Mesendoderm (in vitro differentiated cells): ENCODE data around the gene CXCL1.

Source experiments
- DNase-seq: peaks from one replicate; pipeline ENCODE4 v3.0.0; 2013
- H2AK5ac ChIP-seq: 2 replicates; pipeline ENCODE4 v1.6.1; 2013; ENCODE audit warnings: low read length, inconsistent platforms
- H2BK120ac ChIP-seq: 2 replicates; pipeline ENCODE4 v1.6.1; 2013; ENCODE audit warnings: low read depth, mild to moderate bottlenecking, low read length, moderate library complexity, mixed read lengths
- H2BK15ac ChIP-seq: replicated peaks from 2 replicates; pipeline ENCODE4 v1.6.1; 2013; ENCODE audit warnings: low read depth, mild to moderate bottlenecking, moderate library complexity
- H2BK5ac ChIP-seq: 2 replicates; pipeline ENCODE4 v1.6.1; 2013; ENCODE audit warnings: low read length, inconsistent platforms
- H3K18ac ChIP-seq: 2 replicates; pipeline ENCODE4 v1.6.1; 2013; ENCODE audit warnings: mild to moderate bottlenecking, low read length, mixed read lengths
- H3K23ac ChIP-seq: one replicate; pipeline ENCODE4 v1.6.1; 2013; ENCODE audit warnings: low read length
- H3K27ac ChIP-seq: 2 replicates; pipeline ENCODE4 v1.5.1; 2013; ENCODE audit warnings: low read depth, mild to moderate bottlenecking, inconsistent platforms, low read length, moderate library complexity
- H3K27me3 ChIP-seq: 2 replicates; pipeline ENCODE4 v1.6.1; 2013; ENCODE audit warnings: low read length, control low read depth, mild to moderate bottlenecking, inconsistent platforms; ENCODE audit not compliant: insufficient read depth, poor library complexity
- H3K36me3 ChIP-seq: 2 replicates; pipeline ENCODE4 v1.6.1; 2013; ENCODE audit warnings: low read length, inconsistent platforms; ENCODE audit not compliant: control insufficient read depth, insufficient read depth
- H3K4ac ChIP-seq: one replicate; pipeline ENCODE4 v1.6.1; 2013; ENCODE audit warnings: low read depth, mild to moderate bottlenecking, low read length, moderate library complexity
- H3K4me1 ChIP-seq: 2 replicates; pipeline ENCODE4 v1.6.1; 2013; ENCODE audit warnings: low read depth, low read length, inconsistent platforms; ENCODE audit not compliant: control insufficient read depth
- H3K4me2 ChIP-seq: 2 replicates; pipeline ENCODE4 v1.6.1; 2013; ENCODE audit warnings: low read length
- H3K4me3 ChIP-seq: 2 replicates; pipeline ENCODE4 v1.5.1; 2013; ENCODE audit warnings: mild to moderate bottlenecking, low read length
- H3K56ac ChIP-seq: one replicate; pipeline ENCODE4 v1.6.1; 2013; ENCODE audit warnings: low read length
- H3K79me1 ChIP-seq: 2 replicates; pipeline ENCODE4 v1.6.1; 2013; ENCODE audit warnings: low read length, inconsistent platforms
- H3K79me2 ChIP-seq: 2 replicates; pipeline ENCODE4 v1.6.1; 2013; ENCODE audit warnings: mild to moderate bottlenecking, low read length; ENCODE audit not compliant: control insufficient read depth, insufficient read depth
- H3K9ac ChIP-seq: 2 replicates; pipeline ENCODE4 v1.6.1; 2013; ENCODE audit warnings: low read length, inconsistent platforms
- H4K5ac ChIP-seq: one replicate; pipeline ENCODE4 v1.6.1; 2013; ENCODE audit warnings: low read length
- H4K8ac ChIP-seq: one replicate; pipeline ENCODE4 v1.6.1; 2013; ENCODE audit warnings: low read depth, mild to moderate bottlenecking, control low read depth, low read length, moderate library complexity
- WGBS: extraction: QIAGEN DNeasy Blood & Tissue Kit; methylation state at CpG from one replicate; pipeline ENCODE4 v1.1.7; 2013; ENCODE audit warnings: low lambda C conversion rate, missing lambda C conversion rate; ENCODE audit not compliant: insufficient coverage; ENCODE audit errors: extremely low coverage; 5-methylcytosine and 5-hydroxymethylcytosine counted together

The CXCL1 gene

GRCh38 chr4:73860917-73861316, 8.3 kb upstream of the CXCL1 start:
- Histone ChIP-seq H2AK5ac (no peak overlapping the region), H3K56ac (no peak overlapping the region), H3K4me3 (no peak overlapping the region), H3K23ac (no peak overlapping the region), H3K36me3 (no peaks in the 10 kb centered on the region), H3K18ac (no peak overlapping the region), H2BK5ac (no peak overlapping the region), H3K27me3 (no peaks in the 10 kb centered on the region), H3K27ac (no peak overlapping the region), H4K5ac (no peak overlapping the region), H3K79me2 (no peaks in the 10 kb centered on the region), H3K79me1 (no peaks in the 10 kb centered on the region), H4K8ac (no peak overlapping the region), H3K4ac (no peak overlapping the region), H2BK120ac (no peak overlapping the region), H3K9ac (no peak overlapping the region), H2BK15ac (no peak overlapping the region), H3K4me1 (no peaks in the 10 kb centered on the region), H3K4me2 (no peak overlapping the region)
- no peak for DNase-seq
- no CpG with 5 or more reads among the region's 3 CpGs for WGBS

GRCh38 chr4:73862322-73862721, 6.9 kb upstream of the CXCL1 start:
- no peak overlapping the region for H2AK5ac ChIP-seq
- H2BK15ac ChIP-seq = no peak overlapping the region
- DNase-seq = no peak
- no peak overlapping the region for H3K4ac ChIP-seq
- no peak overlapping the region for H3K23ac ChIP-seq
- no peak overlapping the region for H3K4me2 ChIP-seq
- no peak overlapping the region for H3K18ac ChIP-seq
- H4K5ac ChIP-seq = no peak overlapping the region
- no peaks in the 10 kb centered on the region for H3K27me3 ChIP-seq
- H2BK120ac ChIP-seq = no peak overlapping the region
- H3K79me2 ChIP-seq = no peaks in the 10 kb centered on the region
- H3K27ac ChIP-seq = no peak overlapping the region
- no peaks in the 10 kb centered on the region for H3K4me1 ChIP-seq
- WGBS = no CpG with 5 or more reads among the region's 1 CpG
- H3K36me3 ChIP-seq = no peaks in the 10 kb centered on the region
- no peaks in the 10 kb centered on the region for H3K79me1 ChIP-seq
- H4K8ac ChIP-seq = no peak overlapping the region
- no peak overlapping the region for H3K9ac ChIP-seq
- no peak overlapping the region for H3K4me3 ChIP-seq
- H3K56ac ChIP-seq = no peak overlapping the region
- no peak overlapping the region for H2BK5ac ChIP-seq

GRCh38 chr4:73864365-73864764, 4.8 kb upstream of the CXCL1 start:
- no peak overlapping the region for H3K27ac ChIP-seq
- H3K23ac ChIP-seq = no peak overlapping the region
- no peak overlapping the region for H3K18ac ChIP-seq
- no peak overlapping the region for H2BK120ac ChIP-seq
- no peaks in the 10 kb centered on the region for H3K4me1 ChIP-seq
- no peaks in the 10 kb centered on the region for H3K27me3 ChIP-seq
- no peak overlapping the region for H3K56ac ChIP-seq
- H2BK15ac ChIP-seq = no peak overlapping the region
- peak; percentile 59 for DNase-seq
- no CpG with 5 or more reads among the region's 2 CpGs for WGBS
- H3K4me2 ChIP-seq = no peak overlapping the region
- H3K9ac ChIP-seq = no peak overlapping the region
- no peak overlapping the region for H3K4me3 ChIP-seq
- no peak overlapping the region for H2BK5ac ChIP-seq
- no peaks in the 10 kb centered on the region for H3K36me3 ChIP-seq
- H4K8ac ChIP-seq = no peak overlapping the region
- no peaks in the 10 kb centered on the region for H3K79me1 ChIP-seq
- H3K4ac ChIP-seq = no peak overlapping the region
- no peak overlapping the region for H4K5ac ChIP-seq
- H2AK5ac ChIP-seq = no peak overlapping the region
- no peaks in the 10 kb centered on the region for H3K79me2 ChIP-seq

GRCh38 chr4:73864961-73865360, 4.2 kb upstream of the CXCL1 start:
- Histone ChIP-seq H3K79me1 (no peaks in the 10 kb centered on the region), H2BK15ac (no peak overlapping the region), H2BK120ac (no peak overlapping the region), H2BK5ac (no peak overlapping the region), H3K4me3 (no peak overlapping the region), H3K36me3 (no peaks in the 10 kb centered on the region), H4K8ac (no peak overlapping the region), H3K56ac (no peak overlapping the region), H3K27ac (no peak overlapping the region), H3K4me2 (no peak overlapping the region), H3K9ac (no peak overlapping the region), H3K18ac (no peak overlapping the region), H3K4me1 (no peaks in the 10 kb centered on the region), H3K23ac (no peak overlapping the region), H3K27me3 (no peaks in the 10 kb centered on the region), H3K79me2 (no peaks in the 10 kb centered on the region), H4K5ac (no peak overlapping the region), H3K4ac (no peak overlapping the region), H2AK5ac (no peak overlapping the region)
- WGBS = no CpG with 5 or more reads among the region's 8 CpGs
- no peak for DNase-seq

- Histone ChIP-seq H3K4me3 (no peak overlapping the region), H3K23ac (no peak overlapping the region), H4K8ac (no peak overlapping the region), H3K4me2 (no peak overlapping the region), H4K5ac (no peak overlapping the region), H3K79me2 (no peaks in the 10 kb centered on the region), H2BK120ac (no peak overlapping the region), H3K4me1 (no peaks in the 10 kb centered on the region), H3K79me1 (no peaks in the 10 kb centered on the region), H3K56ac (no peak overlapping the region), H2BK15ac (no peak overlapping the region), H3K36me3 (no peaks in the 10 kb centered on the region), H3K4ac (no peak overlapping the region), H3K27me3 (no peaks in the 10 kb centered on the region), H3K27ac (no peak overlapping the region), H2BK5ac (no peak overlapping the region), H2AK5ac (no peak overlapping the region), H3K9ac (no peak overlapping the region), H3K18ac (no peak overlapping the region)
- DNase-seq = no peak
- WGBS = no CpG with 5 or more reads among the region's 5 CpGs
Observed at GRCh38 chr4:73865431-73866096, 3.6 kb upstream of the CXCL1 start.

- no peak overlapping the region for H3K23ac ChIP-seq
- H3K36me3 ChIP-seq = no peaks in the 10 kb centered on the region
- no peak overlapping the region for H3K4me2 ChIP-seq
- no peaks in the 10 kb centered on the region for H3K27me3 ChIP-seq
- no peak overlapping the region for H3K9ac ChIP-seq
- H3K79me2 ChIP-seq = no peaks in the 10 kb centered on the region
- WGBS = no CpG with 5 or more reads among the region's 2 CpGs
- H4K8ac ChIP-seq = no peak overlapping the region
- H2BK120ac ChIP-seq = no peak overlapping the region
- no peak overlapping the region for H3K4me3 ChIP-seq
- no peak overlapping the region for H2AK5ac ChIP-seq
- H4K5ac ChIP-seq = no peak overlapping the region
- no peaks in the 10 kb centered on the region for H3K79me1 ChIP-seq
- H3K4ac ChIP-seq = no peak overlapping the region
- no peak overlapping the region for H3K27ac ChIP-seq
- no peak for DNase-seq
- no peak overlapping the region for H2BK15ac ChIP-seq
- no peak overlapping the region for H2BK5ac ChIP-seq
- no peak overlapping the region for H3K18ac ChIP-seq
- no peak overlapping the region for H3K56ac ChIP-seq
- H3K4me1 ChIP-seq = no peaks in the 10 kb centered on the region
Observed at GRCh38 chr4:73866246-73866645, 2.9 kb upstream of the CXCL1 start.
